IMR-90 (cell line): Measurements from ENCODE around the gene LRRC42.

Experiments used
- BHLHE40 ChIP-seq: fragments of 150-350 bp; IDR thresholded peaks from 2 replicates; pipeline ENCODE4 v1.6.1; 2016; ENCODE audit warnings: mild to moderate bottlenecking, low read depth, low read length
- MAZ ChIP-seq: IDR thresholded peaks from 2 replicates; pipeline ENCODE4 v1.6.1; 2012; ENCODE audit warnings: low read depth, mild to moderate bottlenecking, low read length, improper control_type of control experiment, moderate library complexity, borderline replicate concordance
- MXI1 ChIP-seq: IDR thresholded peaks from 2 replicates; pipeline ENCODE4 v1.6.1; 2012; ENCODE audit warnings: low read depth, mild to moderate bottlenecking, low read length, moderate library complexity, borderline replicate concordance
- NFE2L2 ChIP-seq: fragments of 150-350 bp; IDR thresholded peaks from 2 replicates; pipeline ENCODE4 v1.6.1; 2016; ENCODE audit warnings: low read depth, mild to moderate bottlenecking, low read length
- POLR2A ChIP-seq: IDR thresholded peaks from 2 replicates; pipeline ENCODE4 v1.6.1; 2012; ENCODE audit warnings: mild to moderate bottlenecking, low read depth, low read length
- RAD21 ChIP-seq: IDR thresholded peaks from 2 replicates; pipeline ENCODE4 v1.6.1; 2012; ENCODE audit warnings: low read length, improper control_type of control experiment
- RCOR1 ChIP-seq: IDR thresholded peaks from 2 replicates; pipeline ENCODE4 v1.6.1; 2012; ENCODE audit warnings: mild to moderate bottlenecking, low read length, improper control_type of control experiment; ENCODE audit not compliant: insufficient replicate concordance
- RFX5 ChIP-seq: IDR thresholded peaks from 2 replicates; pipeline ENCODE4 v1.8.0; 2012; ENCODE audit warnings: low read depth, mild to moderate bottlenecking, low read length, moderate library complexity
- TF ChIP-seq, protein P1 (sequence below): conservative IDR thresholded peaks from 2 replicates; pipeline ENCODE4 v1.5.1; 2012; ENCODE audit warnings: mild to moderate bottlenecking, low read depth, low read length, improper control_type of control experiment
- TF ChIP-seq, protein P2 (sequence below): fragments of 150-350 bp; IDR thresholded peaks from 2 replicates; pipeline ENCODE4 v1.6.1; 2017; ENCODE audit warnings: mild to moderate bottlenecking, antibody characterized with exemption, low read length, low read depth

- TF ChIP-seq POLR2A (no peak), MAZ (no peak), NFE2L2 (no peak), RCOR1 (no peak), RAD21 (no peak), MXI1 (no peak), RFX5 (no peak), BHLHE40 (no peak)
- TF ChIP-seq, protein P1, sequence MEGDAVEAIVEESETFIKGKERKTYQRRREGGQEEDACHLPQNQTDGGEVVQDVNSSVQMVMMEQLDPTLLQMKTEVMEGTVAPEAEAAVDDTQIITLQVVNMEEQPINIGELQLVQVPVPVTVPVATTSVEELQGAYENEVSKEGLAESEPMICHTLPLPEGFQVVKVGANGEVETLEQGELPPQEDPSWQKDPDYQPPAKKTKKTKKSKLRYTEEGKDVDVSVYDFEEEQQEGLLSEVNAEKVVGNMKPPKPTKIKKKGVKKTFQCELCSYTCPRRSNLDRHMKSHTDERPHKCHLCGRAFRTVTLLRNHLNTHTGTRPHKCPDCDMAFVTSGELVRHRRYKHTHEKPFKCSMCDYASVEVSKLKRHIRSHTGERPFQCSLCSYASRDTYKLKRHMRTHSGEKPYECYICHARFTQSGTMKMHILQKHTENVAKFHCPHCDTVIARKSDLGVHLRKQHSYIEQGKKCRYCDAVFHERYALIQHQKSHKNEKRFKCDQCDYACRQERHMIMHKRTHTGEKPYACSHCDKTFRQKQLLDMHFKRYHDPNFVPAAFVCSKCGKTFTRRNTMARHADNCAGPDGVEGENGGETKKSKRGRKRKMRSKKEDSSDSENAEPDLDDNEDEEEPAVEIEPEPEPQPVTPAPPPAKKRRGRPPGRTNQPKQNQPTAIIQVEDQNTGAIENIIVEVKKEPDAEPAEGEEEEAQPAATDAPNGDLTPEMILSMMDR = no peak
- TF ChIP-seq, protein P2, sequence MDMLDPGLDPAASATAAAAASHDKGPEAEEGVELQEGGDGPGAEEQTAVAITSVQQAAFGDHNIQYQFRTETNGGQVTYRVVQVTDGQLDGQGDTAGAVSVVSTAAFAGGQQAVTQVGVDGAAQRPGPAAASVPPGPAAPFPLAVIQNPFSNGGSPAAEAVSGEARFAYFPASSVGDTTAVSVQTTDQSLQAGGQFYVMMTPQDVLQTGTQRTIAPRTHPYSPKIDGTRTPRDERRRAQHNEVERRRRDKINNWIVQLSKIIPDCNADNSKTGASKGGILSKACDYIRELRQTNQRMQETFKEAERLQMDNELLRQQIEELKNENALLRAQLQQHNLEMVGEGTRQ = no peak
Observed at GRCh38 chr1:53936430-53936829, 9.7 kb upstream of the LRRC42 start.
